SK-N-SH (cell line): ENCODE results near the gene RABAC1. TPM values are rescaled to one million over a fixed set of nuclear protein-coding genes. Genes with fewer than 3 reads are reported as not detected.

Experiments used
- CTCF ChIA-PET: fragments of 300-600, 350-600 bp; formaldehyde crosslinking; extraction: SDS; loops from one replicate; lab custom pipeline; 2021; lab: Yijun Ruan, JAX
- POLR2A ChIA-PET: fragments of 350-600 bp; sonication (Branson Sonifier 250); formaldehyde crosslinking; extraction: SDS; loops from one replicate; lab custom pipeline; 2020; ENCODE audit warnings: antibody characterized with exemption, inconsistent platforms; lab: Yijun Ruan, JAX
- DNase-seq: peaks from one replicate; pipeline ENCODE4 v3.0.0; 2012
- H2AFZ ChIP-seq: fragments of 200-600 bp; sonication (generic); 2 replicates; pipeline ENCODE4 v1.8.1; 2016; ENCODE audit warnings: antibody characterized with exemption, mild to moderate bottlenecking, low read depth
- H3F3A ChIP-seq: fragments of 200-600 bp; sonication (generic); replicated peaks from 2 replicates; pipeline ENCODE3; 2016; ENCODE audit warnings: antibody characterized with exemption, mild to moderate bottlenecking; ENCODE audit not compliant: insufficient read depth
- H3K27ac ChIP-seq, 2 experiments: fragments of 200-500 bp in 1 of 2; fragments of 200-600 bp in 1 of 2; sonication (Bioruptor generic) in 1 of 2; sonication (generic), shearing (Covaris generic) in 1 of 2; 2 replicates each; pipeline versions ENCODE4 v1.5.1 to v1.6.1; 2014 to 2016; ENCODE audit warnings: low read depth in 2 of 2, inconsistent platforms in 1 of 2, low read length in 1 of 2, mild to moderate bottlenecking in 1 of 2, mixed read lengths in 1 of 2
- H3K27me3 ChIP-seq: fragments of 200-600 bp; sonication (generic), shearing (Covaris generic); 2 replicates; pipeline ENCODE4 v1.6.1; 2016; ENCODE audit warnings: mixed run types; ENCODE audit not compliant: insufficient read depth
- H3K36me3 ChIP-seq, 2 experiments: fragments of 200-500 bp in 1 of 2; fragments of 200-600 bp in 1 of 2; sonication (Bioruptor generic) in 1 of 2; sonication (generic) in 1 of 2; replicated peaks in 1 of 2; 2 replicates each; pipeline versions ENCODE3 to v1.5.1; 2014 to 2016; ENCODE audit warnings: low read length in 1 of 2, mild to moderate bottlenecking in 1 of 2; ENCODE audit not compliant: insufficient read depth in 2 of 2, control insufficient read depth in 1 of 2
- H3K4me1 ChIP-seq, 2 experiments: fragments of 200-500 bp in 1 of 2; fragments of 200-600 bp in 1 of 2; sonication (Bioruptor generic) in 1 of 2; sonication (generic), shearing (Covaris generic) in 1 of 2; 2 replicates each; pipeline versions ENCODE4 v1.5.1 to v1.6.1; 2014 to 2016; ENCODE audit warnings: low read depth in 1 of 2, low read length in 1 of 2, mixed run types in 1 of 2; ENCODE audit not compliant: insufficient read depth in 2 of 2, control insufficient read depth in 1 of 2
- H3K4me2 ChIP-seq: fragments of 200-600 bp; sonication (generic), shearing (Covaris generic); 2 replicates; pipeline ENCODE4 v1.6.1; 2017; ENCODE audit warnings: mixed run types
- H3K4me3 ChIP-seq, 2 experiments: fragments of 200-500 bp in 1 of 2; fragments of 200-600 bp in 1 of 2; sonication (Bioruptor generic) in 1 of 2; sonication (generic), shearing (Covaris generic) in 1 of 2; 2 replicates each; pipeline versions ENCODE4 v1.5.1 to v1.8.1; 2014 to 2016; ENCODE audit warnings: low read depth in 2 of 2, inconsistent platforms in 1 of 2, low read length in 1 of 2, mild to moderate bottlenecking in 1 of 2, mixed read lengths in 1 of 2, moderate library complexity in 1 of 2
- H3K79me2 ChIP-seq: fragments of 200-600 bp; sonication (generic); 2 replicates; pipeline ENCODE4 v1.8.1; 2017; ENCODE audit warnings: mild to moderate bottlenecking; ENCODE audit not compliant: insufficient read depth
- H3K9ac ChIP-seq: fragments of 200-600 bp; sonication (generic); 2 replicates; pipeline ENCODE4 v1.6.1; 2017; ENCODE audit warnings: mixed run types
- H3K9me2 ChIP-seq: fragments of 200-600 bp; sonication (generic); 2 replicates; pipeline ENCODE4 v1.6.1; 2017; ENCODE audit warnings: mixed run types
- H3K9me3 ChIP-seq: fragments of 200-600 bp; sonication (generic); 2 replicates; pipeline ENCODE4 v1.6.1; 2017; ENCODE audit warnings: mixed run types, mild to moderate bottlenecking, moderate library complexity
- H4K20me1 ChIP-seq: fragments of 200-600 bp; sonication (generic); 2 replicates; pipeline ENCODE4 v1.6.1; 2017; ENCODE audit warnings: mild to moderate bottlenecking, mixed run types; ENCODE audit not compliant: insufficient read depth
- CTCF ChIP-seq: fragments of 200-600 bp; sonication (generic); IDR thresholded peaks from 2 replicates; pipeline ENCODE4 v1.6.1; 2017; ENCODE audit warnings: antibody characterized with exemption, mild to moderate bottlenecking, moderate library complexity
- EP300 ChIP-seq, 2 experiments: IDR thresholded peaks; 2 replicates each; pipeline versions ENCODE4 v1.4.0 to v1.6.1; 2012; ENCODE audit warnings: borderline replicate concordance in 1 of 2, low read depth in 1 of 2, low read length in 1 of 2
- EZH2phosphoT487 ChIP-seq: fragments of 200-600 bp; sonication (generic); IDR thresholded peaks from 2 replicates; pipeline ENCODE4 v1.6.1; 2017; ENCODE audit warnings: low read depth, mixed run types, mild to moderate bottlenecking, antibody characterized with exemption, moderate library complexity, borderline replicate concordance
- FOSL2 ChIP-seq: IDR thresholded peaks from 2 replicates; pipeline ENCODE4 v1.4.0; 2012; ENCODE audit warnings: low read depth, mild to moderate bottlenecking, moderate library complexity, borderline replicate concordance
- FOXJ3 ChIP-seq: sonication (generic); formaldehyde crosslinking; IDR thresholded peaks from 2 replicates; pipeline ENCODE4 v1.5.1; 2020; ENCODE audit warnings: mild to moderate bottlenecking, missing genetic modification reagents
- FOXM1 ChIP-seq: IDR thresholded peaks from 2 replicates; pipeline ENCODE4 v1.4.0; 2012; ENCODE audit warnings: low read depth, mild to moderate bottlenecking
- GABPA ChIP-seq: IDR thresholded peaks from 2 replicates; pipeline ENCODE4 v1.4.0; 2012; ENCODE audit warnings: low read depth, mild to moderate bottlenecking
- GATA2 ChIP-seq: sonication (generic); formaldehyde crosslinking; IDR thresholded peaks from 2 replicates; pipeline ENCODE4 v1.5.0; 2020; ENCODE audit warnings: mild to moderate bottlenecking, missing genetic modification reagents
- MXI1 ChIP-seq: IDR thresholded peaks from 2 replicates; pipeline ENCODE4 v1.6.1; 2012; ENCODE audit warnings: mild to moderate bottlenecking, low read depth, low read length, improper control_type of control experiment
- NRF1 ChIP-seq: IDR thresholded peaks from 2 replicates; pipeline ENCODE4 v1.6.1; 2012; ENCODE audit warnings: low read depth, mild to moderate bottlenecking, low read length
- PBX3 ChIP-seq: IDR thresholded peaks from 2 replicates; pipeline ENCODE4; 2012
- RAD21 ChIP-seq: IDR thresholded peaks from 2 replicates; pipeline ENCODE4 v1.6.1; 2012; ENCODE audit warnings: mild to moderate bottlenecking, low read length
- SMC3 ChIP-seq: IDR thresholded peaks from 2 replicates; pipeline ENCODE4 v1.6.1; 2012; ENCODE audit warnings: low read depth, low read length, improper control_type of control experiment
- TAF1 ChIP-seq: IDR thresholded peaks from 2 replicates; pipeline ENCODE4 v1.6.1; 2012; ENCODE audit warnings: low read depth, mild to moderate bottlenecking, low read length, moderate library complexity, borderline replicate concordance
- TCF12 ChIP-seq: IDR thresholded peaks from 2 replicates; pipeline ENCODE4 v1.4.0; 2012
- TEAD4 ChIP-seq: IDR thresholded peaks from 2 replicates; pipeline ENCODE4 v1.4.0; 2012; ENCODE audit warnings: mild to moderate bottlenecking, borderline replicate concordance; ENCODE audit not compliant: insufficient read depth
- WGBS: methylation state at CpG from one replicate; pipeline ENCODE4 v1.1.6; 2017; ENCODE audit warnings: low lambda C conversion rate; 5-methylcytosine and 5-hydroxymethylcytosine counted together
- polyA plus RNA-seq, 3 experiments: library from polyadenylated mRNA; depleted of rRNA; stranded (reverse); fragments of >200 nt; gene quantifications; 2 replicates each; pipeline ENCODE4 v1.2.3, GENCODE V29; 2012
- TF ChIP-seq, protein P1 (sequence below): fragments of 150-350 bp; IDR thresholded peaks from 2 replicates; pipeline ENCODE4 v1.6.1; 2017; ENCODE audit warnings: antibody characterized with exemption, low read length, low read depth, borderline replicate concordance
- TF ChIP-seq, protein P2 (sequence below): IDR thresholded peaks from 2 replicates; pipeline ENCODE4 v1.4.0; 2012; ENCODE audit warnings: low read depth
- TF ChIP-seq, protein P3 (sequence below): IDR thresholded peaks from 2 replicates; pipeline ENCODE4 v1.6.1; 2012; ENCODE audit warnings: mild to moderate bottlenecking, low read depth, low read length, moderate library complexity

The RABAC1 gene
- polyA plus RNA-seq, 1 of the 3 experiments (the other 2 are of a cell fraction): 287 TPM

DNA sequence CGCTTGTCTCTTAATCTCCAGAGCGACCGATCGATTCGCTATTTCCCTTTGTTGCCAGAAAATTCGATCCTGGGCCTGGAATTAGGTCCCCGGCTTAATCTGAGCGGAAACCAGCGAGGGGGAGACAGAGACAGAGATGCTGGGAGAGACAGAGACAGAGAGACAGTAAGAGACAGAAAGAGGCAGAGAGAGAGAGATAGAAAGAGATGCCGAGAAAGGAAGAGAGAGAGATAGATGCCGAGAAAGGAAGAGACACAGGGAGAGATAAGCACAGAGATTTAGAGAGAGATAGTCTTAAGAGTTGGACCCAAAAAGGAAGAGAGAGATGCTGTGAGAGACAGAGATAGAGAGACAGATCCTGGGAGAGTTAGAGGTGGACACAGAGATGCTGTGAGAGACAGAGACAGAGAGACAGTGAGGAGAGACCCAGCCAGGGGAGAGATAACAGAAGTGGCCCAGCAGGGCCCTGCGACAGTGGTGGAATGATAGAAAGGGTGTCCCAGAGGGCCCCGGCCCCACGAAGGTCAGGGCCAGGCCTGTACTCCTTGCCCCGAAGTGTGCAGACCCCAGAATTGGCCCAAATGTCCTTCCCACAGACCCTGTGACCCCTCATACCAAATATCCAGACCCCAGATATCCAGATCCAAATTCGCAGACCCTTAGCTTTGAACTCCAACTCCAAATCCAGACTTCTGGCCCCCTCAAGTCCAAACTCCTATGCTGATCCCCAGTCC is 32.2 kb downstream of the RABAC1 start (continued):
- no peak for TF ChIP-seq CTCF
- TF ChIP-seq RAD21: no peak
- TF ChIP-seq, all 33 proteins: peak for 0

- H3K27me3 ChIP-seq: peaks cover 17% of the 10 kb centered on the region
- H3K9ac ChIP-seq: no peak overlapping the region
- H3K36me3 ChIP-seq: no peaks in the 10 kb centered on the region
- no peak overlapping the region for H3K4me2 ChIP-seq
- peaks cover 0 to 3% of the 10 kb centered on the region in 2 experiments; a peak in 1 of 4 replicates for H3K4me1 ChIP-seq
- H3K9me3 ChIP-seq: no peaks in the 10 kb centered on the region
- CTCF ChIA-PET: interaction anchor here (2.1 kb wide), 1 partner anchor 9 kb away, joined by 9 read pairs; no protein-coding TSS in a partner anchor
- no peaks in the 10 kb centered on the region for H4K20me1 ChIP-seq
- POLR2A ChIA-PET: no interaction called here
- H3F3A ChIP-seq: no peaks in the 10 kb centered on the region
- H2AFZ ChIP-seq: no peak overlapping the region
- peak; percentile 71 for DNase-seq
- no peaks in the 10 kb centered on the region for H3K79me2 ChIP-seq
- H3K9me2 ChIP-seq: no peaks in the 10 kb centered on the region
- H3K27ac ChIP-seq: no peak overlapping the region
- 39% methylated on average over 16 of the region's 27 CpGs for WGBS
- no peak overlapping the region for H3K4me3 ChIP-seq
- TF ChIP-seq EZH2phosphoT487 (no peak), GATA2 (CRISPR knock-in tag) (no peak), EP300 (IDR thresholded peaks at IDR 0.05; ENCODE audit: borderline replicate concordance in 1 of 2, low read depth in 1 of 2, low read length in 1 of 2) (no peak), TAF1 (no peak), FOSL2 (no peak), SMC3 (no peak), NRF1 (no peak), MXI1 (no peak), PBX3 (no peak), TEAD4 (no peak), GABPA (no peak), FOXJ3 (CRISPR knock-in tag) (no peak), RAD21 (no peak), FOXM1 (no peak), TCF12 (no peak)
- TF ChIP-seq, protein P1, sequence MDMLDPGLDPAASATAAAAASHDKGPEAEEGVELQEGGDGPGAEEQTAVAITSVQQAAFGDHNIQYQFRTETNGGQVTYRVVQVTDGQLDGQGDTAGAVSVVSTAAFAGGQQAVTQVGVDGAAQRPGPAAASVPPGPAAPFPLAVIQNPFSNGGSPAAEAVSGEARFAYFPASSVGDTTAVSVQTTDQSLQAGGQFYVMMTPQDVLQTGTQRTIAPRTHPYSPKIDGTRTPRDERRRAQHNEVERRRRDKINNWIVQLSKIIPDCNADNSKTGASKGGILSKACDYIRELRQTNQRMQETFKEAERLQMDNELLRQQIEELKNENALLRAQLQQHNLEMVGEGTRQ: no peak
- TF ChIP-seq, protein P2, sequence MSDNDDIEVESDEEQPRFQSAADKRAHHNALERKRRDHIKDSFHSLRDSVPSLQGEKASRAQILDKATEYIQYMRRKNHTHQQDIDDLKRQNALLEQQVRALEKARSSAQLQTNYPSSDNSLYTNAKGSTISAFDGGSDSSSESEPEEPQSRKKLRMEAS: no peak
- TF ChIP-seq, protein P3, sequence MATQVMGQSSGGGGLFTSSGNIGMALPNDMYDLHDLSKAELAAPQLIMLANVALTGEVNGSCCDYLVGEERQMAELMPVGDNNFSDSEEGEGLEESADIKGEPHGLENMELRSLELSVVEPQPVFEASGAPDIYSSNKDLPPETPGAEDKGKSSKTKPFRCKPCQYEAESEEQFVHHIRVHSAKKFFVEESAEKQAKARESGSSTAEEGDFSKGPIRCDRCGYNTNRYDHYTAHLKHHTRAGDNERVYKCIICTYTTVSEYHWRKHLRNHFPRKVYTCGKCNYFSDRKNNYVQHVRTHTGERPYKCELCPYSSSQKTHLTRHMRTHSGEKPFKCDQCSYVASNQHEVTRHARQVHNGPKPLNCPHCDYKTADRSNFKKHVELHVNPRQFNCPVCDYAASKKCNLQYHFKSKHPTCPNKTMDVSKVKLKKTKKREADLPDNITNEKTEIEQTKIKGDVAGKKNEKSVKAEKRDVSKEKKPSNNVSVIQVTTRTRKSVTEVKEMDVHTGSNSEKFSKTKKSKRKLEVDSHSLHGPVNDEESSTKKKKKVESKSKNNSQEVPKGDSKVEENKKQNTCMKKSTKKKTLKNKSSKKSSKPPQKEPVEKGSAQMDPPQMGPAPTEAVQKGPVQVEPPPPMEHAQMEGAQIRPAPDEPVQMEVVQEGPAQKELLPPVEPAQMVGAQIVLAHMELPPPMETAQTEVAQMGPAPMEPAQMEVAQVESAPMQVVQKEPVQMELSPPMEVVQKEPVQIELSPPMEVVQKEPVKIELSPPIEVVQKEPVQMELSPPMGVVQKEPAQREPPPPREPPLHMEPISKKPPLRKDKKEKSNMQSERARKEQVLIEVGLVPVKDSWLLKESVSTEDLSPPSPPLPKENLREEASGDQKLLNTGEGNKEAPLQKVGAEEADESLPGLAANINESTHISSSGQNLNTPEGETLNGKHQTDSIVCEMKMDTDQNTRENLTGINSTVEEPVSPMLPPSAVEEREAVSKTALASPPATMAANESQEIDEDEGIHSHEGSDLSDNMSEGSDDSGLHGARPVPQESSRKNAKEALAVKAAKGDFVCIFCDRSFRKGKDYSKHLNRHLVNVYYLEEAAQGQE: no peak
Observed at GRCh38 chr19:41926028-41926762, 32.9 kb downstream of the RABAC1 start.
